K562 (cell line): ENCODE measurements around the gene ANKRD16.

ENCODE experiments used
- ETS1 ChIP-seq: conservative IDR thresholded peaks from 2 replicates; pipeline ENCODE4 v1.6.1; 2011; ENCODE audit warnings: low read depth, mild to moderate bottlenecking, low read length; ENCODE audit not compliant: control insufficient read depth
- GTF2B ChIP-seq: IDR thresholded peaks from 2 replicates; pipeline ENCODE4 v1.6.1; 2011; ENCODE audit not compliant: insufficient read length; ENCODE audit errors: extremely low read depth
- IFI16 ChIP-seq: fragments of 250-450 bp; sonication (Bioruptor Pico); IDR thresholded peaks from 2 replicates; pipeline ENCODE4 v2.1.2; 2022; ENCODE audit warnings: mild to moderate bottlenecking, inconsistent platforms
- MTA2 ChIP-seq: fragments of 450-650 bp; IDR thresholded peaks from 2 replicates; pipeline ENCODE4 v1.6.1; 2016; ENCODE audit warnings: low read depth
- PREB ChIP-seq: sonication (generic); formaldehyde crosslinking; IDR thresholded peaks from 2 replicates; pipeline ENCODE4 v1.8.1; 2023; ENCODE audit warnings: mild to moderate bottlenecking, missing genetic modification reagents
- UBTF ChIP-seq, 2 experiments: IDR thresholded peaks; 2 replicates each; pipeline ENCODE4 v1.6.1; 2012; ENCODE audit warnings: improper control_type of control experiment in 2 of 2, low read depth in 2 of 2, low read length in 2 of 2, borderline replicate concordance in 1 of 2
- ZNF407 ChIP-seq: fragments of 450-650 bp; IDR thresholded peaks from 2 replicates; pipeline ENCODE4 v1.6.1; 2016; ENCODE audit warnings: low read depth
- ZNF449 ChIP-seq: fragments of 250-450 bp; sonication (Bioruptor Pico); IDR thresholded peaks from 2 replicates; pipeline ENCODE4 v1.8.0; 2022; ENCODE audit warnings: moderate library complexity, mild to moderate bottlenecking, inconsistent platforms
- ZNF696 ChIP-seq: fragments of 250-450 bp; sonication (Bioruptor Pico); conservative IDR thresholded peaks from 2 replicates; pipeline ENCODE4 v1.4.0; 2020; ENCODE audit warnings: mild to moderate bottlenecking, moderate library complexity

- TF ChIP-seq ZNF449 (CRISPR knock-in tag) (no peak), ETS1 (no peak), IFI16 (no peak), GTF2B (no peak), ZNF696 (CRISPR knock-in tag) (no peak), PREB (CRISPR knock-in tag) (no peak), ZNF407 (no peak), MTA2 (no peak), UBTF (IDR thresholded peaks at IDR 0.05; ENCODE audit: borderline replicate concordance in 1 of 2, low read depth in 2 of 2, low read length in 2 of 2) (no peak)
Measured at GRCh38 chr10:5873515-5873995, 16.1 kb downstream of the ANKRD16 start.
